GM21825 (cell line): ENCODE results near the gene PEX14.
"Not testable (repeated sequence)": the region's sequence is repeated elsewhere in the genome, so short reads cannot be mapped to it uniquely, and the experiment has no call there.

Source experiments
- ATAC-seq: cut with Tn5 transposase; IDR thresholded peaks from one replicate; pipeline ENCODE4 v1.9.1; 2021; ENCODE audit warnings: mild to moderate bottlenecking, moderate library complexity; ENCODE audit not compliant: unreplicated experiment

Gene PEX14

GRCh38 chr1:10494418-10494753, 19.6 kb downstream of the PEX14 start:
- ATAC-seq, result no peak

DNA sequence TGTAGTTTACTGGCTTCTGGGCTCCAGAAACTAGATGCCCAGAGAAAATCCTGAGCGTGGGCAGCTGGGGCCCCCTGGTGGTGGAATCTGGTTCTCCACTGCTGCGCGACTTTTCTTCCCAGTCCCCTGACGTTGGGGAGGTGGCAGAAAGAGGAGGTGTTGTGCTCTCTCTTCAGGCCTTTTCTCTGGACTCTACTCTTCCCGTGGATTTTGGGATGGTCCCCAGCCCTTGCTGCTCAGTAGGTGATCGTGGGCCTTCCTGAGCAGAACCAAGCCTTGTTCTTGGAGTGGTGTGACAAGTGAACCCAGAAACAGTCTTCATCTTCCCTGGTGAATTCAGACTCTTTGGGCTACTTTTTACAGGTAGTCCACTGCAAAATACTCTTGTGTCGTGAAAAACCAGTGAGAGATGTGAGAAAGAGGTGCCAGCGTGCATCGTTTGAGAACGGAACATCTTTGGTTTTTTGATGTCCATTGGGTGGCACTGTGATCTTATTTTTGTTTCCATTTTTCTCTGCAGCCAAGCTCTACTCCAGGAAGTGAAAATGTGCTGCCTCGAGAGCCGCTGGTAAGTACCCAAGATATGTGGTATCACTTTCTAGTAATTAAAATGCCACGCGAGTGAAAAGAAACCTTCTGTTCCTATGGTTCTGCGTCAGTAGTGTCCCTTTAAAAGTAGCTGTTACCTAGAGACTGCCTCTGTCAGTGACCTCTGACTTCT, 20.2 kb downstream of the PEX14 start:
- ATAC-seq, result peak; percentile 71

GRCh38 chr1:10495475-10495817, 20.7 kb downstream of the PEX14 start:
- no peak for ATAC-seq

DNA sequence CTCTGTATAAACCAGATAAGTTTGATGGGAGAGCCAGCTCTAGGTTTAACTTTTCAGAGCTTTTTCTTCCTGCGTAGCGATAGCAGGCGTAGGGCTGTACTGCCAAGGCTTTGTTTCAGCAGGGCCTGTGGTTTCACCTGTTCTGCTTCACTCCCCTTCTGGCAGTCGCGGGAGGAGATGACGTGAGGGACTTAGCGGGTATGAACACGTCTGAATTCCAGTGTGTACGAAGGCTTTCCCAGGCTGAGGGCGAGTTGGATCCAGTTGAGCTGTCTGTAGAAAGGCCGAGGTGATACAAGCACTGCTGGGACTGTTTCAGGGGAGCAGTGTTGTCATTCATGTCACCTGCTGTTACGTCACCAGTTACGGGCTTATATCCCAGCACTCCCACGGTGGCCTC, 21.2 kb downstream of the PEX14 start:
- no peak for ATAC-seq

- no peak for ATAC-seq
These were observed 22.4 kb downstream of the PEX14 start for GRCh38 chr1:10497109-10497508.

GRCh38 chr1:10498231-10498630, 23.5 kb downstream of the PEX14 start:
- no peak for ATAC-seq

- ATAC-seq, result no peak
These were observed 27.5 kb downstream of the PEX14 start for GRCh38 chr1:10502206-10502605.

GRCh38 chr1:10504249-10504648, 29.5 kb downstream of the PEX14 start:
- no peak for ATAC-seq

DNA sequence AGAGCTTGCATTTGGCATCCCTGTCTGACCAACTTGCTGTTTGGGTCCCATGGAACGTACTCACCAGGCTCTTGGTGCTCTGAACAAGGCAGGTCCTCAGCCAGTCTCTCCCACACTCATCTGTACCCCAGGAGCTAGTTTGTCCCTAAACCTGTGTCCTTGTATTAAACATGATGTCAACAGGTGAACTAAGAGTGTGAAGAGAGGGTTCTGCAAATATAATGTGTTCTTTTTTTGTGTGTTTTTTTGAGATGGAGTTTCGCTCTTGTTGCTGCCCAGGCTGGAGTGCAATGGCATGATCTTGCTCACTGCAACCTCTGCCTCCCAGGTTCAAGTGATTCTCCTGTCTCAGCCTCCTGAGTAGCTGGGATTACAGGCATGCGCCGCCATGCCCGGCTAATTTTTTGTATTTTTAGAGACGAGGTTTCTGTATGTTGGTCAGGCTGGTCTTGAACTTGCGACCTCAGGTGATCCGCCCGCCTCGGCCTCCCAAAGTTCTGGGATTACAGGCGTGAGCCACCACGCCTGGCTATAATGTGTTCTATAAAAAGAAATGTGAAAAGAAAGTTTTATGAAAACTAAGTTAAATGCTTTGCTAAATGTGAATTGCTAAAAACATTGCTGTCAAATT, 31.4 kb downstream of the PEX14 start:
- ATAC-seq, result not testable (repeated sequence)

DNA sequence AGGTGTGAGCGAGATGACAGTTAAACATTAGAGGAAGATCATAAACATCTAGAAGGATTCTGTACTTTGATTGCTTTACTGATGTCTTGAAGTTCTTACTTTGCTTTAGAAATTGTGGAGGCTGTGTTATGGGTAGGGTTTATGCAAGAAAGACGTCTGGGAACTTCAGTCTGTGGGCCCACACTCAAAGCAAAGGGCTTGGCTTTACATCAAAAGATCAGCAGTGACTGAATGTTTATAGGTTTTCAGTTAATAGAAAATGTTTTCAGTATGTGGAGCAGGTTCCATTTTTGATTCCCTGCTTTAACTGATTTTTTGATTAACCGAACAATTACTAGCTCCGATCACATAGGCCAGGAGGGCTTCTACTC, 31.9 kb downstream of the PEX14 start:
- ATAC-seq, result no peak

DNA sequence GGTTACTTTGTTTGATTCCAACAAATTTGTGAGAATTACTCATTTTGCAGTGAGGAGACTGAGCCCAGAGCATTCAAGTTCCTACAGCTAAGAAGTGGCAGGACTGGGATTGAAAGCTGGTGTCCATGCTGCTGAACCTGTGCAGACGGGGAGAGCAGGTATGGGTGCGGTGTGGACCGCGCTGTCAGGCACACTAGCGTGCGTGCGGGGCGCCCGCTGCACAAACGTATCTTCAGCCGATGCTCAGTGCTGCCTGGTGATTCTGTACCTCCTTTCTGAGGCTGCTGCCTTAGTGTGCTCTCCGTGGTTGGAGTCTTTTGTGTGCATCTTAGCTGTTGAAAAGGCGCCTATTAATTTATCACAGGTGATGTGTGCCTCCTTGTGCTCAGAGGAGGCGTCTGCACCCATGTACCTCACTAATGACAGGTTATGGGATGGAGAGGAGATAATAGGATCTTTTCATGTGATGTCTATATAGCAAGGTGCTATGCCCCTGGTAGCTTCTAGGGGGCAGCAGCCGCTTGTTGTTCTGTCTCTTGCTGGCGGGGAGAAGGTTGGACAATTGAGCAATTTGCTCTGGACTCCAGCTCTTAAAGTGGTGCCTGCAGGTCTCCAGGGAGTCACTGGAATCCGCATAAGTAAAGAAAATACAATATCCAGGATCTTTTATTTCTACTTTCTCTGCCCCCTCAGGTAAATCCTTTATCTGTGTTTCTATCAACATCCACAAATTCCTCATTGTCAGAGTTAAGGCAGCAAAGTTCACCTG, 32.5 kb downstream of the PEX14 start:
- ATAC-seq, result no peak

DNA sequence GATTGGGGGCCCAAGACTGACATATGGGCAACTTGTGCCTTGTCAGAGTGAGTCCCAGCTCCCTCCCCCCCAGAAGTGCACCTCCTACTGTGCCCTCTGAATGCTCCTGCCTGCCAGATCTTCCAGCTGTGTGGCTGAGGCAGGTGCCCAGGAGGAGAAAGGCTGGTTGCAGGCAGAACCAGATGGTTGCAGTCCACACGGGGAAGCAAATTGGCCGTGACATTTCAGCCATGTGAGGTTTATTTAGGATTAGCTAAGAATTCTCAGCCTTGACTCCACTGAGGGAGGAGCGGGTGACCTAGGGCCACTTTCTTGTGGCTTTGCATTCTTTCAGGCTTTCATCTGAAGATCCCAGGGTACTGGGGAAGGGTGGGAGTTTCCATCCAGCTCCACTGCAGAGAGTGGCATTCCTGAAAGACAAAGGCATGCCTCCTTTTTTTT, 33.8 kb downstream of the PEX14 start:
- no peak for ATAC-seq

- no peak for ATAC-seq
These were observed 35.2 kb downstream of the PEX14 start for GRCh38 chr1:10509809-10510509.

- peak; percentile 85 for ATAC-seq
These were observed 36.1 kb downstream of the PEX14 start for GRCh38 chr1:10510520-10511493.

GRCh38 chr1:10511494-10511885, 36.7 kb downstream of the PEX14 start:
- no peak for ATAC-seq

DNA sequence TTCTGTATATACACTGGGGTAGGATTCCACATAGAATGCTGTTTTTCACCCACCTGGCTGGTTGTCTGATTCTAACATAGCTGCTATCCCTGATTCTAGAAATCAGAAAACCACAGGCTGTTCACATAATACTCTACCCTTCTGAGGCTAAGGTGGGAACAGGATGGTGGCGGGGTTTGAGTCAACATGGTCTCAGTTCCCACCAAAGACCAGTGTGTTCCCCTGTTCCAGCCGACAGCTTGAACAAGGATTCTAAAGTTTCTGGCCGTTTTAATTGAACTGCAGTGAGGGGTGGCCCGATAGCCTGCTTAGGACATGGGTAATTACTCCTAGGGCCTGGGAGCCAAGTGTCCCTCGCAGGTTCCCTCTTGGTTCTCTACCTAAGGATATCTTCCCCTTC, 38.4 kb downstream of the PEX14 start:
- ATAC-seq, result no peak

GRCh38 chr1:10514490-10515235, 39.9 kb downstream of the PEX14 start:
- ATAC-seq, result no peak

DNA sequence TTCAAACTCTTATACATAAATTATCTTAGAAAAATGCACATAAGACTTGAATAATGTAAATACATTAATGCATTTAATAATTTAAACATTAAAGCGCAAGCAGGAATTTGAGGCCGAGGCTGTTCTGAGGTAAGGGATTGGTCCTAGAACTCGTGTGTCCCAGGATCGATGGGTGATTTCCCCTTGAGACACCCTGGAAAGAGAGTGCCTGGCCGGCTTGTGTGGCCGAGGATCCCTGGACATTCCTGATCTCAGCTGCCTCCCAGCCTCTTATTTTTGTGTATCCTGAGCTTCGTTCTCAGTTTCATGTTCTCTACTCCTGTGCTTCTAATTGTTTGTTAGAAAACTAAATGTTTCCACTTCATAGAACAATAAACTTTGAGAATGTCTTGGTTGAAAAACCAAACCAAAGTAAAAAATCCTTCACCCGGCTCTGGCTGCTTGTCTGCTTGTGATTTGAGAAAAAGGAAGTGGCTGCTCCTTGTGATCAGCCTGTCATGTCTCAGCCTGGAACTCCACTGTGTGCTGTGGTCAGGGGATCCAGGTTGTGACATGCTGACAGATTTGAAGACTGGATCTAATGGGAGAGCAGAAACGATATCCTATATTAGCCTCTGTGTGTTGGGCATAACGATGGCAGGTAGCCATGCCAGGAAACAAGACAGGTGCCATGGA, 40.7 kb downstream of the PEX14 start:
- ATAC-seq, result no peak
